Inflammatory macrophage treated with lipopolysaccharide for 4 hours (primary cell): ENCODE data around the gene RASL11A.
"Not testable (repeated sequence)": the region's sequence is repeated elsewhere in the genome, so short reads cannot be mapped to it uniquely, and the experiment has no call there.

Source experiments
- DNase-seq: peaks from one replicate; pipeline ENCODE4 v3.0.0-alpha.2; 2020

The RASL11A gene

DNA sequence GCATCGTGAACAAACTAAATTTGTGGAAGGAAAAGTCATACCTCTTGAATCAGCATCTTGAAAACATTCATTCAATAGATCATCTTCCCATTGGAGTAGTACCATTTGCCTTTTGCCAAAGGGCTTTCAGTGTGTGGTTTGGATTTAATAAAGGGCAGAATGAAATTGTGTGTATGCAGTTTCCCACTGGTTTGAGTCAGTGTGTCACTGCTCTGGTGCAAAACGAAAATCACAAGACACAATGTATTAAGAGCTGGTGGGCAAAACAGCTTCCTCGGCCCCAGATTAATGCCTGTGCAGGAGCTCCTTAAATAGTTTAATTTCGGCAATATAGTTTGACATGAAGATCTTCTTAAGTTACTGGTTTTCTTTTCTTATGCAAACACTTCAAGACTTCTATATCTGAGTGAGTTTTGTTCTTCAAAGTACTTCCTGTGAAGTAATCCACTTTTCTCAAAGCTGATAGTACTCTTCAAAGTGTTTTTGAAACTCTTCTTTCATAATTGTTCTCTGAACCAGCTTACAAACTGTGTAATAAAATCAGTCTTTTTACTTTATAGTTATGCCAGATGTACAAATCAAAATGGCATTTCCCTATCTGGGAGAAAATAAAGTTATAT is 32.1 kb downstream of the RASL11A start:
- no peak for DNase-seq

DNA sequence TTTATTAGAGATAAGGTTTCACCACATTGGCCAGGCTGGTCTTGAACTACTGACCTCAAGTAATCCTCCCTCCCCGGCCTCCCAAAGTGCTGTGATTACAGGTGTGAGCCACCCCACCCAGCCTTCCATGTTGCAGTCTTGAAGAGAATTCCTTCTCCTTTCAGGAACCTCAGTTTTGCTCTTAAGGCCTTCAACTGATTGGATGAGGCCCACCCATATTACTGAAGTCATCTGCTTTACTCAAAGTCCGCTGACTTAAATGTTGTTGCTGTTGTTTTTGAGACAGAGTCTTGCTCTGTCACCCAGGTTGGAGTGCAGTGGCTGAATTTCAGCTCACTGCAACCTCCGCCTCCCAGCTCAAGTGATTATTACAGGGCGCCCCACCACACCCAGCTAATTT is 33.5 kb downstream of the RASL11A start:
- DNase-seq = no peak

DNA sequence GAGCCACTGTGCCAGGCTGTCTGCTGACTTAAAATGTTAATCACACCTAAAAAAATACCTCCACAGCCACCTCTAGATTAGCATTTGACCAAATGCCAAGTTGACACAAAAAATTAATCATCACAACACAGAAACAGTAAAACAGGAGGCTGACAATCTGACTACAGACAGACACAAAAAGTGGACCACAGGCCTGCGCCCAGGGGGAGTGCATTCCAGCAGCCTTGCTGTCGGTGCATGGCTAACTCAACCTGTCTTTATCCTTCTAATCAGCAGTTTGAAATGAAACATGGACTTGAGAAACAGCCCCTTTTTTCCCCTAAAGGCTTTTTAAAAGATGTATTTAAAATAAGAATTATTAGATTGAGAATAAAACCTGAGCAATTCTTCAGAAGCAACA is 34.0 kb downstream of the RASL11A start:
- DNase-seq = no peak

DNA sequence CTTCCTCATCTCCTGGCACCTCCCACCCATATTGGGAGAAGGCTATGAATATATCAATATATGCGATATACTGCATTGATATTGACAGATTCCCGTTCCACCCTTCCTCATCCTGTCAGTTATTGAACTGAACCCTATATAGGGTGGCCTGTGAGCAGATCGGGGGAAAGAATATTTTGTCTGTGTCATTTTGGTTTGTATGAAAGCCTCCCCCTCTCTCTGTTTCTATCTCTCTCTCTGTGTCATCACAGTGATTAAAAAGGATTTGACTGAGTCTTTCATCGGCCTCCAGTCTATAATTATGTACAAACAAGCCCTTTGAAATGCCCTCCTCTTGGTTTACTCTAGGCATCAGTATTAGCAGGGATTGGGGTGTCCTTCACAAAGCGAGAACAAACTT is 35.7 kb downstream of the RASL11A start:
- DNase-seq = no peak

GRCh38 chr13:27308941-27309340 is 38.3 kb downstream of the RASL11A start:
- DNase-seq = no peak

- DNase-seq = no peak
These were observed 38.9 kb downstream of the RASL11A start for GRCh38 chr13:27309401-27309958.

GRCh38 chr13:27309967-27310598 is 39.5 kb downstream of the RASL11A start:
- DNase-seq = no peak

DNA sequence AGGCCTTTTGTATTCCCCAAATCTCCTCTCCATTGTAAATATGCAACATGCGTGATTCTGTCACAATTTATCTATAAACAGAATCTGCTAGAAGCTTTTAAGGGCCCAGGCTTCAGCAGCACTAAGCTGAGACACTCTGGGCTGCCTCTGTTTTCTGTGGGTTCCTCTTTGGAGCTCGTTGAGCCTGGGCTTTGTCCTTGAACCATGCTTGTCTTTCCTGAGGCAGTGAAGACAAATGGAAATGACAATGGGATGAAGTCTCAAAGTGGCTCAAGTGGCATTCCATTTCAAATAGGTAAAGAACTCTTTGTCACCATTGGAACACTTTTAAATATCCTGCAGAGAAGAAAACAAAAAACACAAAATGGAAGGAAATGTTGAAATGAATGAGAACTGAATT is 40.3 kb downstream of the RASL11A start:
- DNase-seq = no peak

GRCh38 chr13:27311518-27312210 is 41.0 kb downstream of the RASL11A start:
- no peak for DNase-seq

GRCh38 chr13:27313770-27314169 is 43.1 kb downstream of the RASL11A start:
- no peak for DNase-seq

DNA sequence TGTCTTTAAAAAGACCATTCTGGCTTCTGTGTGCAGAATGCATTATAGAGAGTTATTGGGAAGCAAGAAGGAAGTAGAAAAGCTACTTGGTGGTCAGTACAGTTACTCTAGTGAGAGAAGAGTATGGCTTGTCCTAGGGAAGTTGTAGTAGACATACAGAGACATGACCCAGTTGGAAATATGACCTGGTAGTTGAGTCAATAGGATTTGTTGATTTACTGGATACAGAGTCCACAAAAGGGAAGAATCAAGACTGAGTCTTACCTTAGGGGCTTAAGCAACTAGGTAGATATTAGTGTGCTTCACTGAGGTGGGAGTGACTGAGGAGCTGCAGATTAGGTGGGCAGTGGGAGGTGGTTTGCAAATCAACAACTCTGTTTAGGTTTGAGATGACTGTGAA is 48.8 kb downstream of the RASL11A start:
- DNase-seq = no peak

GRCh38 chr13:27321468-27322431 is 51.1 kb downstream of the RASL11A start:
- no peak for DNase-seq

DNA sequence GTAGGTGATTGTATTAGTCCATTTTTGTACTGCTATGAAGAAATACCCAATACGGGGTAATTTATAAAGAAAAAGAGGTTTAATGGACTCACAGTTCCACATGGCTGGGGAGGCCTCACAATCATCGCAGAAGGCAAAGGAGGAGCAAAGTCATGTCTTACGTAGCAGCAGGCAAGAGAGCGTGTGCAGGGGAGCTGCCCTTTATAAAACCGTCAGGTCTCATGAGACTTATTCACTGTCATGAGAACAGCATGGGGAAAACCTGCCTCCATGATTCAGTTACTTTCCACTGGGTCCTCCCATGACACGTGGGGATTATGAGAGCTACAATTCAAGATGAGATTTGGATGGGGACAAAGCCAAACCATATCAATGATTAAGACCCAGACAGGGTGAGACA is 51.8 kb downstream of the RASL11A start:
- DNase-seq = not testable (repeated sequence)
